SK-N-SH treated with all-trans-retinoic acid at 6 μM for 48 hours (cell line): ENCODE results near the gene SLC38A10.

Source experiments
- ARNTL ChIP-seq: fragments of 450-650 bp; formaldehyde crosslinking; IDR thresholded peaks from 2 replicates; pipeline ENCODE4 v1.5.0; 2020; ENCODE audit warnings: low read depth, mild to moderate bottlenecking, moderate library complexity, borderline replicate concordance
- ESRRG ChIP-seq: fragments of 250-450 bp; sonication (Bioruptor Pico); IDR thresholded peaks from 2 replicates; pipeline ENCODE4 v1.6.1; 2021; ENCODE audit warnings: mild to moderate bottlenecking
- GLIS3 ChIP-seq: fragments of 250-450 bp; sonication (Bioruptor Pico); IDR thresholded peaks from 2 replicates; pipeline ENCODE4 v1.5.0; 2020; ENCODE audit warnings: mild to moderate bottlenecking, moderate library complexity
- OSR1 ChIP-seq: fragments of 250-450 bp; sonication (Bioruptor Pico); IDR thresholded peaks from 2 replicates; pipeline ENCODE4 v1.8.0; 2022; ENCODE audit warnings: moderate library complexity, mild to moderate bottlenecking, inconsistent platforms
- PPARA ChIP-seq: fragments of 250-450 bp; sonication (Bioruptor Pico); IDR thresholded peaks from 2 replicates; pipeline ENCODE4 v1.5.0; 2020; ENCODE audit warnings: mild to moderate bottlenecking, borderline replicate concordance
- RARB ChIP-seq: fragments of 250-450 bp; sonication (Bioruptor Pico); IDR thresholded peaks from 2 replicates; pipeline ENCODE4 v1.8.0; 2021; ENCODE audit warnings: mild to moderate bottlenecking, moderate library complexity
- TCF4 ChIP-seq: fragments of 250-450 bp; sonication (Bioruptor Pico); IDR thresholded peaks from 2 replicates; pipeline ENCODE4 v1.8.0; 2021; ENCODE audit warnings: mild to moderate bottlenecking, moderate library complexity, borderline replicate concordance
- ZFP3 ChIP-seq: fragments of 250-450 bp; sonication (Bioruptor Pico); IDR thresholded peaks from 2 replicates; pipeline ENCODE4 v1.5.0; 2020; ENCODE audit warnings: mild to moderate bottlenecking, moderate library complexity
- ZFP30 ChIP-seq: fragments of 450-650 bp; formaldehyde crosslinking; IDR thresholded peaks from 2 replicates; pipeline ENCODE4 v1.5.0; 2022; ENCODE audit warnings: mild to moderate bottlenecking, moderate library complexity
- ZNF565 ChIP-seq: fragments of 450-650 bp; formaldehyde crosslinking; conservative IDR thresholded peaks from 2 replicates; pipeline ENCODE4 v1.5.0; 2020; ENCODE audit warnings: low read depth, mild to moderate bottlenecking, moderate library complexity
- TF ChIP-seq, protein P1 (sequence below): fragments of 250-450 bp; sonication (Bioruptor Pico); IDR thresholded peaks from 2 replicates; pipeline ENCODE4 v1.8.0; 2021; ENCODE audit warnings: low read depth, mild to moderate bottlenecking, moderate library complexity, borderline replicate concordance
- TF ChIP-seq, protein P2 (sequence below): fragments of 250-450 bp; sonication (Bioruptor Pico); IDR thresholded peaks from 2 replicates; pipeline ENCODE4 v1.8.0; 2020; ENCODE audit warnings: mild to moderate bottlenecking, moderate library complexity, borderline replicate concordance
- TF ChIP-seq, protein P3 (sequence below): fragments of 250-450 bp; sonication (Bioruptor Pico); IDR thresholded peaks from 2 replicates; pipeline ENCODE4 v1.5.1; 2020; ENCODE audit warnings: low read depth, mild to moderate bottlenecking, moderate library complexity
- TF ChIP-seq, protein P4 (sequence below): fragments of 250-450 bp; sonication (Bioruptor Pico); IDR thresholded peaks from 2 replicates; pipeline ENCODE4 v1.5.1; 2021; ENCODE audit warnings: mild to moderate bottlenecking, moderate library complexity

DNA sequence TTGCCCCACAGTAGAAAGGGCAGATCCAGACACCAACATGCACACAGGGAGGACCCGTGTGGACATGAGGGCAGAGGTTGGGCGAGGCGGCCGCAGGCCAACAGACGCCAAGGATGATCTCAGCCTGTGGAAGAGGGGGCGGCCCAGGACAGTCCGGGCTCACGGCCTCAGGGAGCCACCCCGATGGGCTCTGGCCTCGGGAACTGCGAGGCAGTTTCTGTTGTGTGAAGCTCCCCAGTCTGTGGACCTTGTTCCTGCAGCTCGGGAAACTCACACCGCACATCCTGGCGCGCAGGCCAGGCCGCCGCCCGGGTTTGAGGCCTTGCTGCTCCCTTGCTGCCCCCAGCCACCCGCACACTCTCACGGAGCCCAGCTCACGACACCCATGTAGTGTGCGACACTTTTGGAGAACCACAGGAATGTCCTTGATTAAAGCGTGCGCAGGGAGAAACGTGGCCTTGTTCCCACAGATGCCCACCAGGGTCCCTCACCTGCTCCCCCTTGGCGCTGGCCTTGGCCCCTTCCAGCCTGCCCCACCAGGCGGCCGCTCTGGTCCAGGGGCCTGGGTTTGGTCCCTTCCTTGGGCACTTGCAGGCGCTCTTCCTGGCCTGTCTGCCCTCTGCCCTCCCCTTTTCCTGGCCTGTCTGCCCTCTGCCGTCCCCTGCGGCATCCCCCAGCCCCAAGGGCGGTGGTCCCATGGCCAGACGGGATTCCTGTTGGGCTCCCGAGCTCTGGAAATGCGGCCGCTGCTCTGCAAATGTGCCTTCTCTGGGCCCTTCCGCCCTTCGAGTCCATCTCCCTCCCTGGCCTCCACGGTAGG, 9.3 kb upstream of the SLC38A10 start:
- no peak for TF ChIP-seq RARB (CRISPR knock-in tag)
- TF ChIP-seq PPARA (CRISPR knock-in tag), result no peak
- TF ChIP-seq, protein P1, sequence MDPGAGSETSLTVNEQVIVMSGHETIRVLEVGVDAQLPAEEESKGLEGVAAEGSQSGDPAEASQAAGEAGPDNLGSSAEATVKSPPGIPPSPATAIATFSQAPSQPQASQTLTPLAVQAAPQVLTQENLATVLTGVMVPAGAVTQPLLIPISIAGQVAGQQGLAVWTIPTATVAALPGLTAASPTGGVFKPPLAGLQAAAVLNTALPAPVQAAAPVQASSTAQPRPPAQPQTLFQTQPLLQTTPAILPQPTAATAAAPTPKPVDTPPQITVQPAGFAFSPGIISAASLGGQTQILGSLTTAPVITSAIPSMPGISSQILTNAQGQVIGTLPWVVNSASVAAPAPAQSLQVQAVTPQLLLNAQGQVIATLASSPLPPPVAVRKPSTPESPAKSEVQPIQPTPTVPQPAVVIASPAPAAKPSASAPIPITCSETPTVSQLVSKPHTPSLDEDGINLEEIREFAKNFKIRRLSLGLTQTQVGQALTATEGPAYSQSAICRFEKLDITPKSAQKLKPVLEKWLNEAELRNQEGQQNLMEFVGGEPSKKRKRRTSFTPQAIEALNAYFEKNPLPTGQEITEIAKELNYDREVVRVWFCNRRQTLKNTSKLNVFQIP, result no peak
- TF ChIP-seq, protein P2, sequence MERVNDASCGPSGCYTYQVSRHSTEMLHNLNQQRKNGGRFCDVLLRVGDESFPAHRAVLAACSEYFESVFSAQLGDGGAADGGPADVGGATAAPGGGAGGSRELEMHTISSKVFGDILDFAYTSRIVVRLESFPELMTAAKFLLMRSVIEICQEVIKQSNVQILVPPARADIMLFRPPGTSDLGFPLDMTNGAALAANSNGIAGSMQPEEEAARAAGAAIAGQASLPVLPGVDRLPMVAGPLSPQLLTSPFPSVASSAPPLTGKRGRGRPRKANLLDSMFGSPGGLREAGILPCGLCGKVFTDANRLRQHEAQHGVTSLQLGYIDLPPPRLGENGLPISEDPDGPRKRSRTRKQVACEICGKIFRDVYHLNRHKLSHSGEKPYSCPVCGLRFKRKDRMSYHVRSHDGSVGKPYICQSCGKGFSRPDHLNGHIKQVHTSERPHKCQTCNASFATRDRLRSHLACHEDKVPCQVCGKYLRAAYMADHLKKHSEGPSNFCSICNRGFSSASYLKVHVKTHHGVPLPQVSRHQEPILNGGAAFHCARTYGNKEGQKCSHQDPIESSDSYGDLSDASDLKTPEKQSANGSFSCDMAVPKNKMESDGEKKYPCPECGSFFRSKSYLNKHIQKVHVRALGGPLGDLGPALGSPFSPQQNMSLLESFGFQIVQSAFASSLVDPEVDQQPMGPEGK (CRISPR knock-in tag), result no peak
- no peak for TF ChIP-seq TCF4 (CRISPR knock-in tag)
- TF ChIP-seq ZFP3, result no peak
- TF ChIP-seq GLIS3 (CRISPR knock-in tag), result no peak
- TF ChIP-seq, protein P3, sequence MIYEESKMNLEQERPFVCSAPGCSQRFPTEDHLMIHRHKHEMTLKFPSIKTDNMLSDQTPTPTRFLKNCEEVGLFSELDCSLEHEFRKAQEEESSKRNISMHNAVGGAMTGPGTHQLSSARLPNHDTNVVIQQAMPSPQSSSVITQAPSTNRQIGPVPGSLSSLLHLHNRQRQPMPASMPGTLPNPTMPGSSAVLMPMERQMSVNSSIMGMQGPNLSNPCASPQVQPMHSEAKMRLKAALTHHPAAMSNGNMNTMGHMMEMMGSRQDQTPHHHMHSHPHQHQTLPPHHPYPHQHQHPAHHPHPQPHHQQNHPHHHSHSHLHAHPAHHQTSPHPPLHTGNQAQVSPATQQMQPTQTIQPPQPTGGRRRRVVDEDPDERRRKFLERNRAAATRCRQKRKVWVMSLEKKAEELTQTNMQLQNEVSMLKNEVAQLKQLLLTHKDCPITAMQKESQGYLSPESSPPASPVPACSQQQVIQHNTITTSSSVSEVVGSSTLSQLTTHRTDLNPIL (CRISPR knock-in tag), result no peak
- no peak for TF ChIP-seq ZNF565 (CRISPR knock-in tag)
- TF ChIP-seq ZFP30 (CRISPR knock-in tag), result no peak
- TF ChIP-seq ESRRG, result no peak
- TF ChIP-seq OSR1 (CRISPR knock-in tag), result no peak
- TF ChIP-seq, protein P4, sequence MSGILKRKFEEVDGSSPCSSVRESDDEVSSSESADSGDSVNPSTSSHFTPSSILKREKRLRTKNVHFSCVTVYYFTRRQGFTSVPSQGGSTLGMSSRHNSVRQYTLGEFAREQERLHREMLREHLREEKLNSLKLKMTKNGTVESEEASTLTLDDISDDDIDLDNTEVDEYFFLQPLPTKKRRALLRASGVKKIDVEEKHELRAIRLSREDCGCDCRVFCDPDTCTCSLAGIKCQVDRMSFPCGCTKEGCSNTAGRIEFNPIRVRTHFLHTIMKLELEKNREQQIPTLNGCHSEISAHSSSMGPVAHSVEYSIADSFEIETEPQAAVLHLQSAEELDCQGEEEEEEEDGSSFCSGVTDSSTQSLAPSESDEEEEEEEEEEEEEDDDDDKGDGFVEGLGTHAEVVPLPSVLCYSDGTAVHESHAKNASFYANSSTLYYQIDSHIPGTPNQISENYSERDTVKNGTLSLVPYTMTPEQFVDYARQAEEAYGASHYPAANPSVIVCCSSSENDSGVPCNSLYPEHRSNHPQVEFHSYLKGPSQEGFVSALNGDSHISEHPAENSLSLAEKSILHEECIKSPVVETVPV (CRISPR knock-in tag), result no peak
- no peak for TF ChIP-seq ARNTL (CRISPR knock-in tag)
